Stimulated activated CD4-positive, alpha-beta T cell treated with anti-CD3 and anti-CD28 coated beads, Interleukin-4, amount 100 ng/mL, for 4 hours (primary cell): ENCODE measurements around the gene STARD6.
"Not testable (repeated sequence)": the region's sequence is repeated elsewhere in the genome, so short reads cannot be mapped to it uniquely, and the experiment has no call there.

Source experiments
- DNase-seq, 2 experiments: peaks; one replicate each; pipeline ENCODE4 v3.0.0-alpha.2; 2020

The STARD6 gene, protein sequence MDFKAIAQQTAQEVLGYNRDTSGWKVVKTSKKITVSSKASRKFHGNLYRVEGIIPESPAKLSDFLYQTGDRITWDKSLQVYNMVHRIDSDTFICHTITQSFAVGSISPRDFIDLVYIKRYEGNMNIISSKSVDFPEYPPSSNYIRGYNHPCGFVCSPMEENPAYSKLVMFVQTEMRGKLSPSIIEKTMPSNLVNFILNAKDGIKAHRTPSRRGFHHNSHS

DNA sequence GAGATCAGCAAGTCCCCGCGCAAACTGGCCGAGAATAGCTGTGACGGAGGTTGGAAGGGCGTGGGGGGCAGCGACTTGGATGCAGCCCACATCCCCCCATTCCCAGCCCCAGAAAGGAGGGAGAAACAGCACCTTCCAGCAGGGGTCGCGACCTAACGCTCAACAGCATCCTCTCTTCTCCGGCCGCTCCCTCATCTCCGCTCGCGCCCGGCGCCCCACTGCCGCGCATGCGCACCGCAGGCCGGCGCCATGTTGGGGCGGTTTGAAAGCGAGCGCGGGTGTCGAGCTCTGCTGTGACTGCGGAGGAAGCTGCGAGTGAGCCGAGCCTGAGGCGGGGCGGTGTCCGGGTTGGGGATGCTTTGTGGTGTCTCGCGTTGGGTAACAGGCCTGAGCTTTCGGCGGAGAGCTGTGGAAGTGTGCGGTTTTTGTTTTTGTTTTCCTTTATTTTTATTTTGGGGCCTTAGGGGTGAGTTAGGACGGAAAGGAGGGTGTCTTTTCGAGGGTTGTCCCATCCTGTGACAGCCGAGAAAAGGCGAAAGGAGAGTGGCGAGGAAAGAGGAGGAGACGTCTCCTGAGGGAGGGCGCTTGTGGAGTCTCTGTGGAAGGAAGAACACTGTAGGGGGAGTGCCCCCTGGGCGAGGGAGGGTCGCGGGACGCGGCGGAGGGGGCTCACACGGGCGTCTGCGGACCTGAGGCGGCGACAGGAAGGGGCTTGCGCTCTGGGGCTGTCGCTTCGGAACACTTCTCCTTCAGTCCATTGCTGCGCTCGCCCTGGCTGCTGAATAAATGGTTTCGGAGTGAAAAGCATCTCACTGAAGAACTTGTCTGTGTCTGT, at the start of gene STARD6, which contains the start of gene C18orf54:
TSS of gene STARD6 (minus strand) at position 199 of the 835 bp plus-strand sequence. CDS start 3,285 bp downstream, outside the sequence.
TSS of gene C18orf54 (plus strand) at position 247 of the 835 bp plus-strand sequence. CDS start 2,667 bp downstream, outside the sequence.
- DNase-seq: peak; percentile 84 to 89

DNA sequence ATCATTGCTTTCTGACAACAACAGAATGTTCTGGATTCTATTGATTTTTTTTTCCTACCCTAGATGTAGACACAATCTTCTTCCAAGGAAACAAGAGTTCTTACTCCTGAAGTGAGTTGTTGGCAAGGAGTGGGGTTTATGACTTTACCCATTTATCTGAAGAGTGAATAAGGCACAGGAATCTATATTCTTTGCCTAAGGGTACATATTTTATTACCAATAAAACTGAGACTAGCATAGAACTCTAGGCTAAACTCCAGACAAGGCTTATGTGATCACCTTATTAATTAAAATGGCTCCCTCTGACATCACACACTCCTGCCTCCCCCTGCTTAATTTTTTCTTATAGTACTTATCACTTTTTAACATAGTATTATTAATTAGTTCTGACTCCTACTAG, 47.6 kb upstream of the STARD6 start:
- DNase-seq: no peak

DNA sequence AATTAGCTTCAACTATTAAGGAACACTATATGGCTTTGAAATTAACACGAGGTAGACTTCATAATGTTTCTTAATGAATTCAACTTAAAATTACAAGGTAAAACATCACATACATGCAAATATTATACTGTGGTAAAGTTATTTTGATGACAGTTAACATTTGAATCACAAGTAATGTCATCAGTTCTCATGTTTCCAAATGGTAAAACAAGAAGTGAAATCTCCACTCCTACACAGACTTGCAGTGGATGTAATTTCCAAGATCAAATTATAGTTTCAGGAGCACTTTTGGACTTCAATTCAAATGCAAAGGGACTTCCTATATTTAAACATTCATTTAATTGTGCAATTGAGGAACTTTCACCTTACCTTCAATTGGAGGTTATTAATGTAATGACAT, 39.1 kb upstream of the STARD6 start:
- no peak for DNase-seq

DNA sequence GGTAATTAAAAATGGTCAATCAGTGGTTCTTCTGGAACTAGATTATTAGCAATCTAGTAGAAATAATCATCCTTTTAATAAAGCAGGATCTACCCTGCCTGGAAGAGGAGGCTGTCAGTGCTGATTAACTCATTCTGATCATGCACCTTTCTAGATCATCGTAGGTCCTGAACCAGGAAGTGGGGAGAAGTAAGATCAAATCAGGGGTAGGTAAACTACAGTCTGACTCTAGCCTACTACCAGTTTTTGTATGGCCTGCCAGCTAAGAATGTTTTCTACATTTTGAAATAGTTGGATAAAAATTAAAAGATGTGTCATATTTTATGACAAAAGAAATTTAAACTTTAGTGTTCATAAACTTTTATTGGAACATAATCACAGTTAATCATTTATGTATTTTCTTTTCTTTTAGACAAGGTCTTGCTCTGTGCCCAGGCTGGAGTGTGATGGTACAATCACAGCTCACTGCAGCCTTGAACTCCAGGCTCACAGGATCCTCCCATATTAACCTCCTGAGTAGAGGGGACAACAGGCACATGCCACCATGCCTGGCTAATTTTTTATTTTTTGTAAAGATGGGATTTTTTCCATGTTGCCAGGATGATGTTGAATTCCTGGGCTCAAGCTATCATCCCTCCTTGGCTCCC, 36.1 kb upstream of the STARD6 start:
- no peak for DNase-seq

DNA sequence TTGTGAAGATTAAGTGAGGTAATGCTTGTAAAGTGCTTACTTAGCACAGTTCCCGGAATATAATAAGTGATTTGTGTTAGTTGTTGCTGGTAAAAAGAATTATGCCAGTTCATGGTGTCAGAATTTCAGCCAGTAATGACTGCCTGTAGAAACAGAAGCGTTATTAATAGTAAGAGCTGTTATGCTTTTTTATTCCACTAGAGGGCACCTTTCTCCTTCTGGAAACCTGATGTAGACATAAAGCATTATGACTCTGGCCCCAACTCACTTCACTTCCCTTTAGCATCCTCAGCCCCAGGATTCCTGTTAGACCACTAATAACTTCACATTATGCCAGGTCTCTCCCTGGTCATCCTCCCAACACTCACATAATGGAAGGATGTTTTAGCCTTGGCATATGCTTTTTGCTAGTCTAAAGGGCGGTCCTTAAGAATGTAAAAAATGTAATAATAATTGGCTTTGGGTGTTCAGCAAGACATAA, 34.9 kb upstream of the STARD6 start:
- no peak for DNase-seq

DNA sequence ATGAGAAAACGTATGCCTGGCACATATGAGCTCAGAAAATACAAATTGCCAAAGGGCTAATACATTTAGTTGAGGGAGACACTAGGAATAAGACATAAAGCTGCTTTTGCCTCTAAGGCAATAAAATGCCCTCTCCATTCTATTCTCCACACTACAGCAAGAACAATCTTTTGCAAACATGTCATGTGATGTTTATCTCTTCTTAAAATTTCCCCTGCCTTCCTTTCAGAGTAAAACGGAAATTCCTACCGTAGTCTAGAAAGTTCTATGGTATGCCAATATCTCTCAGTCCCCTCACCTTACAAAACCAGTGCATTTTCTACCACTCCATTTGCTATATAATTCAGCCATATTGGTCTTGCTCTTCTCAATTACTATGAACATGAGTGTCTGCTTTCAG, 33.2 kb upstream of the STARD6 start:
- DNase-seq: no peak

DNA sequence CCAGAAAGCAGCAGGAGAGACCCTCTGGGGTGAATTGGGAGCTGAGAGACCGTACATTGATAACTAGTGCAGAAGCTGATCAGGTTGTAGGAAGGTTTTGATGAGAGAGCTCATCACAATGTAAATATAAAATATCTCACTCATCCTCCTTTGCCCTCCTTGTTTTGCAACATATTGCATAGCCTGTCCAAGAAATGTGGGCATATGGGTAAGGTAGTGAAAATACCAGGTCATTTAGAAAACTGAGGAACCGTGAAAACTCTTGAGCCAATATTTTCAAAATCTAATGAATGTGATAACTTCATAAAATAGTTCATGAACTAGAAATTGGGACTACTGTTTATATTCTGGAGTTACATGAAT, 31.5 kb upstream of the STARD6 start:
- DNase-seq: no peak

DNA sequence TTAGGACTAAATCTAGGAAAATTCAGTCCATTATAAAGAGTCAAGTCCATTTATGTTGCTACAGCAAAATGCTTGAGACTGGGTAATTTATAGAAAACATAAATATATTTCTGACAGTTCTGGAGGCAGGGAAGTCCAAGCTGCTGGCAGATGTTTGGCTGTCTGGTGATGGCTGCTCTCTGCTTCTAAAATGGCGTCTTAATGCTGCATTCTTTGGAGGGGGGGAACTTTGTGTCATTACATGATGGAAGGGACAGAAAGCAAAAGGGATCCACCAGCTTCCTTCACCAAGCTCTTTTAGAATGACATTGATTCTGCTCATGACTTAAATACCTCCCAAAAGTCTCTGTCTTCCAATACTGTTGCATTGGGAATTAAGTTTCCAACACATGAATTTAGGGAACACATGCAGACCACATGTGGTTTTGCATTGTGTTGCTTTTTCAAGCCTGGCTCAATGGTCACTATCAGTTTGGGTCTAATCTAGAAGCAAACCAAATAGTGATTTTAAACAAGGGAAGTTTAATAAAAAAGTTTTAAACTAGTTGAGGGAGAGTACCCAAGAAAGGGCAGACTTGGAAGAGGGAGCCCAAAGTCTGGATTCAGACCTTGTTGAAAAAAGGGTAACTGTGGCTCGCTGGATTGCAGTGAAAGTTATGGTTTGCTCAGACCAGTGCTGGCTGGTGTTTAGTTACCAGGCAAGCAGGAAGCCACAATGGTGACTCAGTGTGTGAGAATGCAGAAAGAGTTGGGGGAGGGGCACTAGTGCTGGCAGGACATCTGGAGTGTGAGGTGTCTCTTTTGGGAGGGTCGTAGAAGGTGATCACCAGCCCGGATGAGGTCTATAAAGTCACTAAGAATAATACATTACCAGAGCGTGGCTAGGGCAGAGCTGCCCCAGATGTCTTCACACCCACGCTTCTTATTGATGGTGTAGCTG, 30.8 kb upstream of the STARD6 start:
- no peak for DNase-seq

DNA sequence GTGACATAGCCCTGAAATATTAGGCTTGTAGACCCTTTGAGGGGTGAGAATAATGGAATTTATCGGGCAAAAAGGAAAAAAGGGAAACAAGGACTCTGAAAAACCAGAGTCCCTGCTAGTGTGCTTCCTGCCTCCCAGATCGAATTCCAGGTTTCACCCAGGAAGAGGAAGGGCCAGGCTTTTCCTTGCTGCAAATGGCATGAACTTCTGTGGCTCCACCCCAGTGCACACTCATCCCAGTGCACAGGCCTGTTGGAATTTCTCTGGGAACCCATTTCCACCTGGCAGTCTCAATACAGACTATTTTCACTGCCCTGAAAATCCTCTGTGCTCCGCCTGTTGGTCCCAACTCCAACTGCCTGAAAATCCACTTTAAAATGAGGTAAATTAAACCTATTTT, 30.0 kb upstream of the STARD6 start:
- DNase-seq: no peak

DNA sequence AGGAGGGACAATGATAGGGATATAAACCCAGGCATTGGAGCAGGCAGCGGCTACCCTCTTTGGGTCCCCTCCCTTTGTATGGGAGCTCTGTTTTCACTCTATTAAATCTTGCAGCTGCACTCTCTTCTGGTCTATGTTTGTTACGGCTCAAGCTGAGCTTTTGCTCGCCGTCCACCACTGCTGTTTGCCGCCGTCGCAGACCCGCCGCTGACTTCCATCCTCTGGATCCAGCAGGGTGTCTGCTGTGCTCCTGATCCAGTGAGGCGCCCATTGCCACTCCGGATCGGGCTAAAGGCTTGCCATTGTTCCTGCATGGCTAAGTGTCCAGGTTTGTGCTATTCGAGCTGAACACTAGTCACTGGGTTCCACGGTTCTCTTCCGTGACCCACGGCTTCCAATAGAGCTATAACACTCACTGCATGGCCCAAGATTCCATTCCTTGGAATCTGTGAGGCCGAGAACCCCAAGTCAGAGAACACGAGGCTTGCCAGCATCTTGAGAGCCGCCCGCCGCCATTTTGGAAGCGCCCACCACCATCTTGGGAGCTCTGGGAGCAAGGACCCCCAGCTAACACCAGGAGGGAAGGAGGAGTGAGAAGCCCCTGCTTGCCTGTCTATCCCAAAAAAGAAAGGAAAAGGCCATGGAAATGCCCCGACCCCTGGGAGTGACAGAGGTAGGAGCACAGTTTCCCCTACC, 29.3 kb upstream of the STARD6 start:
- not testable (repeated sequence) for DNase-seq

DNA sequence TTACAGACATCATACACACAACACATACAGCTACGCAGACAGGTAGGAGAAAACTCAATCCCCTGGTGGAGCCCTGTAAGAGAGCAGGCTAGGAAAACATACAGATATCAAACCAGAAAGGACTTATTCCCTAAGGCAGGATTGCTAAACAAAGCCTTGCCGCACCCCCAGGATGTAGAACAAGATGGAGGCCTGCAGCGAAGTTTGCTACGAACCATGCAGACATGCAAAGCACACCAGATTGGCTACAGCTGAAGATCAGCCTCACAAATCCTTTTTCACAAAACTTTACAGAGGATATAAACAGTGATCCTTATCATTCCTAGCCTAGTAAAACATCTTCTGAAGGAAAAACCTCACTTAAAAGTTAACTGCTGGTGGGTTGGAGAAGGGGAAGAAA, 28.4 kb upstream of the STARD6 start:
- no peak for DNase-seq

DNA sequence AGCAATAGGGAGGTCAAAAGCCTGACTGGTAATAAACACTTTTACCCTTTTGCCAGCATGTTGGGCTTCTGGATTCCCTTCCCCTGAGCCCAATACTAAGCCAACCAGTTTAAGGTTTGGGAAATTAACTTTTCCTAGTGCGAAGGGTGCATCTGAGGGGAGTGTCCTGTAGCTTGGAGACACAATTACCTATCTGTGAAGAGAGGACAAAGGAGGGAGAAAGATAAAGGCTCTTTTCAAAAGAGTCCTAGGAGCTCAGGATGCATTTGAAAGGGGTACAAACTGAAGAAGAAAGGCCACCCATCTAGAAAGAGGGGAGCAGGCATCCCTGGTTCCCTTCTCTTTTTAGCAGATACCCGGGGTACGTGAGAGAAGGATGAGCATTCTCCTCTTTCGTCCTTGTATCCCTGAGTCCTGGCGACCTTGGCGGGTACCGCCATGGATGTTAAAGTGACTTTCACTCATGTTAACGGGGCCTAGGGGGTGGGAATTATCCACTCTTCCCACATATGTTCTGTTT, 25.1 kb upstream of the STARD6 start:
- no peak for DNase-seq

DNA sequence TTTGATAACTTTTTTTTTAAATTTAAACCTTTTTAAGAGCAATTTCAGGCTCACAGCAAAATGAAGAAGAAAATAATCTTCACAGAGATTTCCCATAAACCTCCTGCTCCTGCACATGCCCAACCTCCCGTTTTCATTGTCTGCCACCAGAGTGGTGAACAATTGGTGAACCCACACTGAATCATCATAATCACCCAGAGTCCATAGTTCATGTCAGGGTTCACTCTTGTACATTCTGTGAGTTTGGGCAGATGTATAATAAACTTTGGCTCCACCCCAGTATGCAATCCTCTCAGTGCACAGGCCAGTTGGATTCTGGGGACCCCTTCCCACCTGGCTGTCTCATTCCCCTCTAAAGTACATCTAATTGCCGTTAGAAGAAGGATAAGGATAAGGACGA, 24.4 kb upstream of the STARD6 start:
- no peak for DNase-seq

DNA sequence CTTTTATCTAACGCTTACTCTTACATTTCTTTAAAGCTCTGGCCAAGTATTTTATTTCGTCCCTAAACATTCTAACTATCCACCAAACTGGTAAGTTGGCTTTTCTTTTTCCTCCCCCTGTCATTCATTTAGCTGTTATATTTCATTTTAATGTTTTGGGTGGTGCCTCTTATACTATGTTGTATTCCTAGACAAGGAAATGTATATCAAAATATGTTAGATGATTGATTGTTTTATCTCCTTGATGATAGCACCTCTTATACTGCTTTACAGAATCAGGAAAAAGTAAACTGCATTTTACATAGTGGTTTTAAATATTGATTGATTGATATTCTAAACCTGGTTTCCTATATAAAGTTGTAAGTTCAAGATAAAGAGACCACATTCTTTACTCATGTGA, 24.0 kb upstream of the STARD6 start:
- no peak for DNase-seq

DNA sequence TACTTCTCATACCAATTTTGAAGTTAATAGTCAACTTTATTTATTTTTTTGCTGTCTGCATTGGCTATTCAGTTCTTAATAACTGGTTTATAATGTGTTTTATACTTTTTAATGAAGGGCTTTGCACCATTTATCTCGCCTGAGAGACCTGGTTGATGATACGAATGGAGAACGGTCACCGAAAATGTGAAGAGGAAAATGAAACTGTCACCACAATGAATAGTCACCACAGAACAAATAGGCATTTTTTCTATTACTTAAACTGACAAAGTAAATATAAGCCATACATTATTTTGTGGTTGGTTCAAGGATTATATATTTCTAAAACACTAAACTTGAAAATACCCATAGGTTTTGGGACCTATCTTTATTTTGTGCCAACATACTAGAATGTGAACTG, 20.4 kb upstream of the STARD6 start:
- no peak for DNase-seq

DNA sequence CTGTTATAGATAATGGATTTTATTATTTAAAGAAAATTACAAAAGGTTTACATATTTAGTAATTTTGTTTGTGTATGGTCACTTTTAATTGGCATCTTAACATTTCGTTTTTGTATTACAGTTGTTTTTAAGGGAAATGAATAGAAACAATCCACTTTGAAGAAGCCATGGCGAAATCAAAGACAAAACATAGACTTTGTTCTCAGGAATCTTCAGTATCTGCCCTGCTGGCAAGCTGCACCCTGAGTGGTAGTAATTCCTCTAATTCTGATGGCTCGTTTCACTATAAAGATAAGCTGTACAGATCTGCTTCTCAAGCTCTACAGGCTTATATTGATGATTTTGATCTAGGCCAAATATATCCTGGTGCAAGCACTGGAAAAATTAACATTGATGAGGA, 2.7 kb upstream of the STARD6 start:
- DNase-seq: no peak

DNA sequence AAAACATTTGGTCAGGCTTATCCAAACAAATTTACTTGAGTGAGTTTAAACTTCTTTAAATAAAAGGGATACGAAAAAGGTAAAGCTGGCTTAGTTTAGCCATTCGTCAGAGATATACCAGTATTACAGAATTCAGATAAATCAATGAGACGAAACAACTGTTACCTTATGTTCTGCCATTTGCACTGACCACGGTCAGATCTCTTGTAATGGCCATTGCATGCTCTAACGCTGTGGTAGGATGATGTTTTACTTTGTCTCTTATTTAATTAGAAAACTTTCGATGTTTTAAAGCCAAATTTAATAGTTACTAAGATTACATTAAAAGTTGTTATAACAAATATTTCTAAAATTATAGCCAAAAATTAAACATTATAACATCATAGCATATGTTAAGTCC, 1.6 kb upstream of the STARD6 start:
- no peak for DNase-seq

DNA sequence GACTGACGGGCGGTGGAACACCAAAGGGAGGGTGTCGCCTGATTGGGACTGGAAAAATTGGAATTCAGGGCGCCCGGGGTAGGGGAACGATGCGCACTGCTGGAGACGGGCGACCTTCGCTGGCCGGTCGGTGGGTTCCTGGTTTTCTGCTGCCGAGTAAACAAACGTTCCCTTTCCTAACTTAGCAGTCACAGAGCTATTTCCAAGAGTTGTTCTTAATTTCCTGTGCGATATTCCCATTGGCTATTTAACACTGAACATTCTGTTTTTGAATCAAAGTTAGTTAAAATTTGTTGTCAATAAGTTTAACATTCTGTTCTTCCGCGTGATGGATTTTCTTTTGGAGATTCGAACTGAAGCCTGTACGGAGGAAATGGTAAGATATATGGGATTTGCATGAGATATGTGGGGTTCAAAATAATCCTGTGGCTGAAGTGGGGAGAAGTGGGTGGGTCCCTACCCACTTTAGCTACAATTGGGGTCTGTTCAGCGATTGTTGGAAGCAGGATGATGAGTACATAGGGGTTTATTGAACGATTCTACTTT, 910 bp upstream of the STARD6 start:
- no peak for DNase-seq

DNA sequence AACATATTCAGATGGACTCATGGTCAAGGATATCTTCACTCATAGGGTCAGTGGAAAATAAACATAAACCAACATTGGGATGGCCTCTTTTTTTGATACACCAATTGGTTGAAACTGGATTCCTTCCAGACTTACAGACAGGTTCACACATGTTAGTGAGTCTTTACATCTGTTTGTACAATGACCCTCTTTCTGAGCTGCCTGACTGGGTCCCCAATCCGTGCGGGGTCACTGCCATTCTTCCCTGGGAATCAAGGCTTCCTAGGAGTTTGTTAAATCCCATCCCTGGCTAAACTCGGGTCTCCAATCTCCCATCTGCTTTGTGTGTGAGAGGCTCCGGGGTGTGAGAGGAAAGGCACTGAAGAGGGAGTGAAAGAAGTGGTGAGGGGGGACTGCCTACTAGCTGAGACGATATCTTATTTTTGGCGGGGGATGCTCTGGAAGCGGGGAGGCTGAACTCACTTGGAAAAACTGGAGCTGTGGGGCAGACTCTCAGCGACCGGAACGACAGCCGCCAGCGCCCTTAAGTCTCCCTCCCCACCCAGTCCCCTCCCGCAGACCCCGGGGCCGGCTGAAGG, 487 bp downstream of the STARD6 start:
- no peak for DNase-seq

DNA sequence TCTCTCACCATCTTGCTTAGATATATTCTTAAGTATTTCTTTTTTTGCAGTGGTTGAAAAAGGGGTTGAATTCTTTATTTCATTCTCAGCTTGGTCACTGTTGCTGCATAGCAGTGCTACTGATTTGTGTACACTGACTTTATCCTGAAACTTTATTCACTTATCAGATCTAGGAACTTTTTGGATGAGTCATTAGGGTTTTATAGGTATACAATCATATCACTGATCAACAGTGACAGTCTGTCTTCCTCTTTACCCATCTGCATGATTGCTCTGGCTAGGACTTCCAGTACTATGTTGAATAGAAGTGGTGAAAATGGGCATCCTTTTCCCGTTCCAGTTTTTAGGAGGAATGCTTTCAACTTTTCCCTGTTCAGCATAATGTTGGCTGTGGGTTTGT, 6.5 kb downstream of the STARD6 start:
- DNase-seq: no peak

DNA sequence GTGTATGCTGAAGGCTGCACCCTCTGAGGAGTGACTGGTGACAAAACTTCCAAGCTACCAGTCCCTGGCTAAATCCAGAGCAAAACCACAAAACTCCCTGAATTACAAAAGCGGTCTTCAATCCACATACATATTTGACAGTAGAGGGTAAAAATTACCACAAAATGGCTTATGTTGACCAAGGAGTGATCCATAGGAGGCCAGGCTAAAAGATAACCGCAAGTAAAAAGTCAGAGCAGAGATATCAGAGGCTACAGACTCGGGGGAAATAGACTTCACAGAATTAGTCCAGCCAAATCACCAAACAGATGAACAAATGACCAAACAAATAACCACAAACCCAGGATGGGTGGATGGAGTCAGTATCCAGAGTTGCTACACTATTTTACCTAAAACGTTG, 19.4 kb downstream of the STARD6 start:
- no peak for DNase-seq
